NCI-H2107 treated with DMSO at 0.1 percent for 48 hours (cell line): Measurements from ENCODE around the gene TMEM171.

ENCODE experiments used
- DNase-seq: peaks from one replicate; lab custom pipeline; 2025; ENCODE audit not compliant: unreplicated experiment; lab: John Stamatoyannopoulos, UW

The TMEM171 gene

DNA sequence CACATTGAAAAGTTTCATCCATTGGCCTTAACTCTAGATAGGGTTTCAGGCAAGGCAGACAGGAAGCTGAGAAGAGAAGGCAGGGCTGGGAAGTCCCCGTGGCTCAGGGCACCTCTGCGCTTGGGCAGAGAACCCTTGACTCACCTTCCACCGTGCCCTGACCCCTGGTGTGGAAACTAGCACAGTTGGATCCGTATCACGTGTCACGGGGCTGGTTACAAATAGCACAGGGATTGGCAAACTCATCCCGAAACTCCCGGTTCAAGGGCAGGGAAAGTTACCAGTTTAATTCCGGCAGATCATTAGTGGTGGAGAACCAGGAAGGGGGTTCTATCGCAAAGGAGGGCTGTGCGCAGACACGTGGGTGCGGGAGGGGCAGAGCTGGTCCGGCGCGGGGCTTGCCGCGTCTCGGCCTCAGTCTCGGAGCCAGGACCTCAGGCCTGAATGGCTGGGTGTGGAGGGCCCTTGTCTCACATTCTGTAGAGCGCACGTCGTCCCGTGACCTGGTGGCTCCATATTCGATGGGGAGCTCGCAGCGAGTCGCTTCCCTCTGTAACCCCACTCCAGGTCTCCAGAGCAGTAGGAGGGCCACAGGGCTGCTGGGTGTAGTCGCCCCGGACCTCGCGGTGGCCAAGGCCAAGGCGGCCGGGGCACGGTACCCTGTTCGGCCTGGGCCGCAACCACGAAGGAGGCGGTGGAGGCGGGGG lies 771 bp upstream of the TMEM171 start:
- no peak for DNase-seq

DNA sequence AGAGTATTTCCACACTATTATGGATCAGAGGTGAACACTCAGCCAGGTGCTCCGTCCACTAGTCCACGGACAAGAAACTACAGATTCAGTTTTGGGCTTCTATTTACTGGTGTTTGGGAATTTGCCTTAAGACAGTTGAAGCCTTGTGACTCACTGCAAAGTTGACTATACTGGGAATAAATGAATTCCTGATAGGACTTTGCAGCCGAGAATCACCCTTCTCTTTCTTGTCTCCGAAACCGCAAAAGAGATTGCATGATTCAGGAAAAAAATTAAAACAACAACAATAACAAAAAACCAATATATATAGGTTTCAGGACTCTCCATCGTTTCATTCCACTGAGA lies 716 bp downstream of the TMEM171 start:
- no peak for DNase-seq

DNA sequence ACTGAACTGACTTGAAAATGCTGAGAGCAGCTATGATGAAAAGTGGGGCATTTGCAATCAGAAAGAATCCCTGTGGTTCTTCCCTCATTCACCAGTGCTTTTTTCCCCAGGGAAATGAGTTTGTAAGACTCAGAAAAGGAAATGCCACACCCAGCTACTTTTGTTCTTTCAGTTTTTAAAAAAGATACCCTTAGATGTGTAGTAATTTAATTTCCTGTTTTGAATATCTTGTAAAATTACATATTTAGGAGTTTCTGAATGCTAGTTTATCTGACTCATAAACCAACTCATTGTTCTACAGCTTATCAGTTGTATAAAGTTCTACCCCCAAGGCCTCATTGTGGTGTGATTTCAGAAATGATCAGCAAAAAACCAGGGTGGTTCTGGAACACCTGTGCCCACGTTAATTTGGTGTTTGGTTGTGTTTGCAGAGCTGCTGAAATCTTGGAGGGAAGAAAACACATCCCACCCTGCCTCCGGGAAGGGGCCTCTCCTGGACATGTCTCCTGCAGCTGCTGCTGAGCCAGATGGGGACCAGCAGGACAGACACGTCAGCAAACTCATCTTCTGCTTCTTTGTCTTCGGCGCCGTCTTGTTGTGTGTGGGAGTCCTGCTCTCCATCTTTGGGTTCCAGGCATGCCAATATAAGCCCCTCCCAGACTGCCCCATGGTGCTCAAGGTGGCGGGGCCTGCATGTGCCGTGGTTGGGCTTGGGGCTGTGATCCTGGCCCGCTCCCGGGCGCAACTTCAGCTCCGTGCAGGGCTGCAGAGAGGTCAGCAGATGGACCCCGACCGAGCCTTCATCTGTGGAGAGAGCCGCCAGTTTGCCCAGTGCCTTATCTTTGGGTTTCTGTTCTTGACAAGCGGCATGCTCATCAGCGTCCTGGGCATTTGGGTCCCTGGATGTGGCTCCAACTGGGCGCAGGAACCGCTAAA lies 2.8 kb downstream of the TMEM171 start:
- DNase-seq: no peak

DNA sequence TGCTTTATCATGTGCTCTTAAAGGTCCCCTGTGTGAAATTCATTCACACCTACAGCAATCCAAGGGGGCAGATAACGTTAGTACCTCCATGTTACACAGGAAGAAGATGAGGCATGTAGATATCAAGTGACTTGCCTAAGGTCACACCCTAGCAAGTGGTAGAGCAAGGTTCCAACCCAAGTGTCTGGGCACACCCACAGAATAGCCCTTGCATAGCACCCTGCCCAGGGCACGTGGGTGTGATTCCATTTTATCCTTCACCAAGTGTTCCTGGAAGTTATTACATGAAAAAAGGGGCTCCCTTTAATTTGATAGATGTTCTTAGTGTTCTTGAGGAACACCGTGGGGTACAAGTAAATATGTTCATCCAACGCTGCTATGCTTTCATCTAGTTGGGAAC lies 4.9 kb downstream of the TMEM171 start:
- no peak for DNase-seq

DNA sequence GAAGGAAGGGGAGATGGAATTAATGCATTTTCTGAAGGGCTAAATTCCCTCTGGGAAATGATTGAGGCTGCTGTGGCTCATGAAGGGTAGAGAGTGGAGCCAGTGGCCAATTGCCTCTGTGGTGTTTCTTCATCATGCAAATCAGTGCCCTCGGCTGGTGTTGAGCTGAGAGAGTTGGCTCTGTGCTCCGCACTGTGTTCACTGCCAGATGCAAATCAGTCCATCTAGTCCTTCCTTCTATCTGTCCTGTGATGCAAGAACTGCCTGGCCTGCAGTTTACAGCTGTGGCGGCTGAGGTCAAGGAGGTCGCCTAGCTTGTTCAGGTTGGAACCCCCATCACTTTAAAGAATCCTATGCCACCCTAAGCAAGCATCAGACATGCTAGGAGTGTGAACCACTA lies 6.0 kb downstream of the TMEM171 start:
- DNase-seq: no peak

DNA sequence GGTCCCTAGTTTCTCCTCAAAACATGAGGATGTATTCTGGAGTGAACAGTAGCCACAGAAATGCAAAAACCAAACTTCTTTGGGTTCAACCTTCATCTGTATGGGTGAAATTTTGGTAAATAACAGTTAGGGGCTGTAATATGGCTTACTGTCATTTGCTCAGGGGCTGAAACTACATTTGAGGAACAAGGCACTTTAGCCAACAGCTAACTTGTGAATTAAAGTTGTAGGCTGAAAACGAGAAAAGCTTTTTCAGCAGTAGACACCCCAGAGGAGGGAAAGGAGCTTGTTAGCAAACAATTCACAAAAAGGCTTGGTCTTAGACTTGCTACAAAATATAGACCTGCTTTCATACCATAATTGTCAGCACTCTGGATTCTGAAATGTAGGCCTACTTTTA lies 6.6 kb downstream of the TMEM171 start:
- DNase-seq: no peak

DNA sequence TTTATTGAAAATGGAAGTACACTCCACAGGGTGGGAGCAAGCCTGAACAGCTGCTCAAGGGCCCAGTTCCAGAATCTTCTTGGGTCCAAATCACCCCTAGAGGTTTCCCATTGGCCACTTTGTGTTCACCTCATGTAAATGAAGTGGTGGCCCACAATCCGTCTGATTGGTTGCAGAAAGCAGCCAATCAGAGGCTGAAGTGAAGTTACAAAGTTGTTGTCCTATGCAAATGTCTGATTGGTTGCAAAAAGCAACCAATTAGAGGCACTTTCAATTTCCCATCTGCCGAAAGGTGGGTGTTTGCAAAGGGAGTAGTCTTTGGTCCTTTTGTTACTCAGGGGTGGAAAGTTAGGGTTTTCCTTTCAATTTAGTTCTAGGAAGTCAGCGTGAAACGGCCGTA lies 8.8 kb downstream of the TMEM171 start:
- DNase-seq: no peak

DNA sequence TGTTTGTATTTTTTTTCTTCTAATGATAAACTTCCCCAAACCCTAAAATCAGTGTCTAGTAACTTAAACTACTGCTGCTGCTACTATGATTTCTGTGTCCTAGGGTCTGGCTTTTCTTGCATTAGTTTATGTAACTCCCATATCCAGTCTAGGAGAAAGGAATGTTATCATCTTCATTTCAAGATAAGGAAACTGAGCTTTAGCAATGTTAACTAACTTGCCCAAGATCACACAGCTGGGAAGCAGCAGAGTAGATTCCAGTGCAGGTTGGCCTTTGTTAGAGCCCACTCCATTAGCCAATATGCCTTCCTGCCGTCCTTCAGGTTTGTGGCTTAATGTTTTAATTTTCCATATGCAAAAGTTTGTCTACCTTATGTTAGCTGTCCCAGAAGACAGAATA lies 10.4 kb downstream of the TMEM171 start:
- no peak for DNase-seq

DNA sequence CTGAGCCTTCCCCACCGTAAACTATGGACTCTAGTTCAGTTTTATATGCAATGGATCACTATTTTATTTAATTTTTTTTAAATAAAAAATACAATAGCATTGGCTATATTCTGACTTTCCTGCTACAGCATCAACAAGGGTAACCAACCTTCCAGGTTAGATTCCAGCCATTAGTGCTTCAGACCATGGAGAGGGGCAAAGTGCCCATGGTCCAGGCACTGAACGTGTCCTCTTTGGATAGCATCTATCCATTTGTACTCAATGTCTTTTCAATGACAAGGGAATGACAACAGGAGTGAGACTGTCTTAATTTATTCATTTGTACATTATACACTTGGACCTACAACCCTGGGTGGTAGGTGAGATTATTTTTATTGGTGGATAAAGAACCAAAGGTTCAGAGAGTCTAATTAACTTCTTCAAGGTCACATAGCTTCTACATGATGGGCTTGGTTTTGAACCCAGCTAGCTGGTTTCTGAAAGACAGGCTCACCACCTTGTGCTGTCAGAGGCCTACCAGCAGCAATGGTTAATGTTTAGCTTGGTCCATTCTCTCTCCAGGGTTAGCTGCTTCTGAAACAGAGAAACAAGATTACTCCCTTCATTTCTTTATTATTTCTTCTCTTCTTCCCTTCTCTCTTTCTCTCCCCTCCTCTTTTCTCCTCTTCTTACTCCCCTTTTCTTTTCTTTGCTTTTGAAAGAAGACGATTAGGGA lies 11.5 kb downstream of the TMEM171 start:
- DNase-seq: no peak

DNA sequence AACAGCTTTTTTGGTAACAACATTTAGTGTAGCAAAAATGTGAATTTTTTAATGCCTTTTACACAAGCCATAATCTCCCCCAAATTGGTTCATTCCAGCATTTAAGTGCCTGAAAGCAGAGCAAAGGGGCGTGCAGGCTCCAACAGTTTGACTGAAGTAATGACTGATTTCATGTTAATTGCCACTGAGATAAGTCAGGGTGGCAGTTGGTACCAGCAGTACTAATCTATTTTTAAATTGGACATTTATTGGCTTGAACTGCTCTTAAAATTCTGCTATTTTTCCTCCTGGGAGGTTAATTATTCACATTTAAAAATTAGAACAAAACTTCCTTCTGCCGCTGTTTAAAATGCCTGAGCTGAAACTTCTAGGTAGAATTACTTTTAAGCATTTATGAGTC lies 12.4 kb downstream of the TMEM171 start:
- no peak for DNase-seq

DNA sequence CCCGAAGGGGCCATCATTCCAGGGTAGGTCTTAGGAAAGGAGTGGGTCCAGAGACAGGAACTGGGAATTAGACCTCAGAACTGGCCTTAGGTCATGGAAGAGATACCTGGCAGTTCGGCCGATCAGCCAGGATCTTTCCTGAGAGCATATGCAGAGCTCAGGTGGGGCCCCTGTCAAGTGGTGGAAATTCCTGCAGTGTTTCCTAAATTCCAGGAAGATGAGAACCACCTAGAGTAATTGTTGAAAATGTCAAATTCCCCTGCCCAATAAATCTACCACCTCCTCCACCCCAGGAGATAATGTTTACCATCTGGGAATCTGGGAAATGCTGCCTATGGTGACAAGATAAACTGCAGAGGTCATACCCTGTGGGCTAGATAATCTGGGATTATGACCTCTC lies 14.6 kb downstream of the TMEM171 start:
- no peak for DNase-seq

DNA sequence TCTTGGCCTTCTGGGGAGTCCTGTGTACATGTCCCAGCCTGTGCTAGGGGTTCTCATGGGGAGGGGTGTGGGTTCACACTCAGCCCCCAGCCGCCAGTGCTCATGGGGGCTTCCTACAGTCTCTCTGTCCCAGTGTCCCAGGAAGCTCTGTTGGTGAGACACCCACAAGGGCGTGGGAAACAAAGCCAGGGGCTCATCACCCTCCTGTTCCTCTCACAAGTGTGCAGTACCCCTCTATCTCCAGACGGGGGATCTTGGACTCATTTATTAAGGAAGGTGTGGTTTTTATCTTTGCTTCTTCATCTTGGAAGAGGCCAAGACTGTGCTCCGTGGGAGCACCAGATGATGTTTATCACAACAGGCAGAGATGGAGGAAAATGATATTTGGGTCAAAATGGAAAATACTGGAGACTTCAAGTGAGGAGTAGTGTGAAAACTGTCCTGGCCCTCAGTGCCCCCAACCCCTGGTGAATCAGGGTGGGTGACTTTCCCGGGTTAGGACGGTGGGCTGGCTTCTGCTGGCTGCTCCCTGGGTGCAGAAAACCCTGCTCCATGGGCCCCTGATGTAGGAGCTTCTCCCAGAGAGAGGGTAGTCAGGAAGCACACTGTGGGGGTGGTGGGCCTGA lies 15.2 kb downstream of the TMEM171 start:
- no peak for DNase-seq

DNA sequence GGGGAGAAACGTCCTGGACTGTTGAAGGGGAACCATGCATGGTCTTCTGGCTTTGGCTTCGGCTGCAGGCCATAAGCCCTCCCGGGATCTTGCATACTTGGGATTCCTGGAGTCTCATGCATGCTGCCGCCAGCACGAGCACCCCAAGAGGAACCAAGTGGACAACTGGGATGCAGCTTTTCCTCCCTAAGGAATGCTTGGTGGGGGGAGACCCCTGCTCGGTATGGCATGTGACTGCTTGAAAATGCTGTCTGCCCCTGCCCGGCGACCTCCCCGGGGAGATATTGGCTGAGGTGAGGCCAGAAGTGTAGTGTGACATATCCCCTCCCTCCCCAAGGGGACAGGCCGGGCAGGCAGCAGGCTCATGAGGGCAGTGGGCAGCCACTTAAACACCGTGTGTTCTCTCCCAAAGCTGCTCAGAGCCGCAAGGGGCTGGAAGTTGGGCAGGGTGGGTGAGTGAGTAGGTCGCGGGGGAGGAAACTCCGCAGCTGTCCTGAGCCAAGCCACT lies 15.7 kb downstream of the TMEM171 start:
- no peak for DNase-seq

DNA sequence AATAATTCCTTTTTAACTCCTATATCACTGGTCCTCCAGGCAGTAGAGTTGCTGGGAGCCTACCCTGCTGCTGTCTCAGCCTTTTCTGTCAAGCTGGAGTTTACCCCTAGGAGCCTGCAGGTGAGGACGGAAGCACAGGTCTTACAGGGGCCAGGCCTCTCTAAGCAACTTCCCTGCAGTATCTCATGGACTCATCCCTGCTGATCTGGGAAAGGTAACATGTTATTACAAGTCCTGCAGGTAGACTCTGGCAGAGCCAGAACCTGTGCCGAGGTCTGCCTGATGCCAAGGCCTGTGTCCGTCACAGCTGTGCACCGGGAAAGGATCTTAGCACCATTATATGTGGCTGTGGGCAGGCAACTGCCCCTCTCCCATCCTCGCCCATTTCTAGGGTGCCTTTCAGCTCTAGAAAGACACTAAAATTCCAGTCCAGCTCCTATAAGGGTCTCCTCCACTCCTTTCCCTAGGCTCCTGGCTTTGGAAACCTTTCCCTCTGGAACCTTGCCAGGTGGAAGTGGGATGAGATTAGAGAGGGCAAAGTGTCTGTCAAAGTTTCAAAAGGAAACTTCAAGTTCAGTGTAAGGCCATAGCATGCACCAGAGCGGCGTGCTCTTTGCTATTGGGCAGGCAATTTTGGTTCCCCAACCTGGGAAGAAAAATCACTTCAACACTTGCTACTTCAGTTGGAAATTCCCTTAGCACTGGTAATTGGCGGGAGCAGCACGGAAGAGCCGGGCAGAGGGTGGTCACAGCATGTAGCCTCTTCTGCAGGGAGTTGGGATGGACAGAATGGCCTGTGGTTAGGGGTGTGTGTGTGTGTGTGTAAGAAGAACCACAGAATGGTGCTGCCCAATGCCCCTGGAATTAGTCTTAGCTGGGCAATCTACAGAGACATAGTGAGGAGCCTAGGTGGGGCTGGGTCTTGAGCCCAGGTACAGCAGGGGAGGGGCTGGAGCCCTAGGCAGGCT lies 17.5 kb downstream of the TMEM171 start:
- no peak for DNase-seq

DNA sequence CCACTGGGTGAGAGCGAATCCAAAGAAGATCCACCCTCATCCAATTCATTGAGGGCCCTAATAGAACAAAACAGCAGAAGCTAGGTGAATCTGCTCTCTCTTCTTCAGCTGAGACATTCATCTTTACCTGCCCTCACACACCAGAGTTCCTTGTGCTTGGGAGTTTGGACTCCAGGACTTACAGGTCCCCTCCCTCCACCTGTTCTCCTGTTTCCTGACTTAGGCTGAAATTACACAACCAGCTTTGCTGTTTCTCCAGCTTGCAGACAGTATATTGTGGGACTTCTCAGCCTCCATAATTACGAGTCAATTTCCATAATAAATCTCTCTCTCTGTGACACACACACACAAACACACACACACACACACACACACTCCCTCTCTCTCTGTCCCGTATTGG lies 19.1 kb downstream of the TMEM171 start:
- DNase-seq: no peak

DNA sequence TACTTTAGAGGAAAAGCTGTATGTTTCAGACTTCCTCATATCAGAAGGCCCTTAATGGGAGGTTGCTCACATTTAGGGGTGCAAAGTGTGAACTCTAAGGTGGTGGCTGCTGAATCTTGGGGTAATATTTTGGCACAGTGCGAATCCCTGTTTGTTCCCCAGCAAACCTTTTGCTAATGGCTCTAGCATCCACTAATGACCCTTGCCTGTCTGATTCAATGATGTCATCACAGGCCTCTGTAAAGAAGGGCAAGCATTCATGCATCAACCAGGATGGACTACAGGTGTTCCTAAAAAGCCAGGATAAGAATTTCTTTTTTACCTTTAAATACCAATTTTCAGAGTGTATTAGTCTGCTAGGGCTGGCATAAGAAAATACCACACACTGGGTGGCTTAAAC lies 20.4 kb downstream of the TMEM171 start:
- DNase-seq: no peak

DNA sequence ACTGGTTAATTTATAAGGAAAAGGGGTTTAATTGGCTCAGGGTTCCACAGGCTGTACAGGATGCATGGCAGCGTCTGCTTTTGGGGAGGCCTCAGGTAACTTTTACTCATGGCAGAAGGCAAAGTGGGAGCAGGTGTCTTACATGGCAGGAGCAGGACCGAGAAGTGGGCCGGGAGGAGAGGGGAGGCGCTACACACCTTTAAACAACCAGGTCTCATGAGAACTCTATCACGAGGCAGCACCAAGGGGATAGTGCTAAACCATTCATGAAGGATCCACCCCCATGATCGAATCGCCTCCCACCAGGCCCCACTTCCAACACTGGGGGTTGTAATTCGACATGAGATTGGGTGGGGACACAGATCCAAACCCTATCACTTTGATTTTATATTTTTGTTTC lies 21.7 kb downstream of the TMEM171 start:
- DNase-seq: no peak

DNA sequence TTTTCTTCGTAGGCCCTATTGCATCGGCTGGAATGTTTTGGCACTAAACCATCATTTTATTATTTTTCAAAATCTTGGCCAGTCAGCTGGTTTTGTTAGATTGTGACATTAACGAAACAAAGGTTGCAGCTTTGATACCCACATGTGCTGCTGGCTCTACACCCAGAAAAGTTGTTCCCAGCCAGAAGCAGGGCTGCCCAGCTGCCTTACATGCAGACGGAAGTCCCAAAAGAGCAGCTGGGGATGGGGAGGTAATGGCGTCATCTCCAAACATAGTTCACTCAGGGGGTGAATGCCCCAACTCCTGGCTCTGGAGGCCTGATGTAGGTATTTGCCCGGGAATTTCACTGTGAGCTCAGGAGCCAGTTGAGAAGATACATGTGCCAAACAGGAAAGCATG lies 23.3 kb downstream of the TMEM171 start:
- no peak for DNase-seq

DNA sequence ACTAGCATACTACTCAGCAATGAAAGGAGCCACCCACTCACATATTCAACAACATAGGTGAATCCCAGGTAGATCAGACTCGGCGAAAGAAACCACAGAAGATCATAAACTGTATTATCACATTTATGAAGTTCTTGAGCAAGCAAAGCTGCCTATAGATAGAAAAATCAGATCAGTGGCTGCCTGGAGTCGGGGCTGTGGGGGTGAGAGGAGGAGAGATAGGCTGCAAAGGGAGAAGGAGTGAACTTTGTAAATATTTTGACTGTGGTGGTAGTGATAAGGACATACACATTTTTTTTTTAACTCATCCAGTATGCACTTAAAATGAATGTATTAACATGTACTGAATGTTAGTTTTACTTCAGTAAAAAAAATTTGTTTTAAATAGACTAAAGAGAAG lies 29.2 kb downstream of the TMEM171 start:
- no peak for DNase-seq

DNA sequence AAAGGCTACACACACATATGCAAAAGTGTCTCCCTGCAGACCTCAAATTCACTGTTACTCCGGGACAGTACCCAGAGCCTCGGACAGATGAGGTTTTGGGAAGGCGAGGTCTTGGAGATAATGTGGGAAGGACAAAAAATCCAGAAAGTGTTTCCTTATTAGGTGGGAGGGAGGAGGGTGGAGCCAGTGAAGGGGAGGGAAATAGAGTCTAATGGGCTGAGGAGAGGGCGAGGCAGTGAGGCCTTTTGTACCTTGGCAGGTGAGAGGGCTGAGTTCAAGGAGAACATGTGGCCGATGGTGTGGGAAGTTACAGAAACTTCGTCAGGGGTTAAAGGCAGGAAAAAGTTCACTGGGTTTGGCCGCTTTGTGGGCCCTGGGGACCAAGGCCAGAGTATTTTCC lies 30.5 kb downstream of the TMEM171 start:
- no peak for DNase-seq
